CD4-positive, alpha-beta T cell (primary cell): ENCODE measurements around the gene PRPF31. TPM values are rescaled to one million over a fixed set of nuclear protein-coding genes. Genes with fewer than 3 reads are reported as not detected.
A peak's percentile ranks its signal among the peaks of the same experiment; 100 is the strongest.
"Not testable (repeated sequence)": the region's sequence is repeated elsewhere in the genome, so short reads cannot be mapped to it uniquely, and the experiment has no call there.

Source experiments
- ATAC-seq: fragments of 200-7000 bp; cut with Tn5 transposase; one replicate; pipeline ENCODE4 v1.10.0; 2022; ENCODE audit warnings: mild to moderate bottlenecking; ENCODE audit not compliant: poor library complexity
- CTCF ChIA-PET: fragments of 350-600 bp; sonication (Branson Sonifier 250); formaldehyde crosslinking; loops from one replicate; lab custom pipeline; 2021; ENCODE audit warnings: antibody characterized with exemption, inconsistent platforms; lab: Charles Lee
- POLR2A ChIA-PET: fragments of 350-600 bp; sonication (Branson Sonifier 250); formaldehyde crosslinking; loops from one replicate; lab custom pipeline; 2021; ENCODE audit warnings: antibody characterized with exemption, inconsistent platforms; lab: Charles Lee
- DNase-seq, 14 experiments: peaks; one replicate each; pipeline ENCODE4 v3.0.0-alpha.2; 2013 to 2020; ENCODE audit warnings: mixed read lengths in 2 of 14
- H3K27ac ChIP-seq, 2 donors: one replicate each; pipeline versions ENCODE4 v1.5.1 to v1.7.0; 2013; ENCODE audit warnings: low read length in 2 of 2, low read depth in 1 of 2, mild to moderate bottlenecking in 1 of 2
- H3K27me3 ChIP-seq, 2 experiments: 1 replicate in 1 of 2; 2 replicates in 1 of 2; pipeline versions ENCODE4 v1.6.1 to v1.7.0; 2013; ENCODE audit warnings: low read length in 2 of 2, control low read depth in 1 of 2, mild to moderate bottlenecking in 1 of 2, moderate library complexity in 1 of 2; ENCODE audit not compliant: insufficient read depth in 2 of 2, control insufficient read depth in 1 of 2
- H3K36me3 ChIP-seq: one replicate; pipeline ENCODE4 v1.6.1; 2013; ENCODE audit warnings: low read length, control low read depth; ENCODE audit not compliant: insufficient read depth
- H3K4me1 ChIP-seq: one replicate; pipeline ENCODE4 v1.6.1; 2013; ENCODE audit warnings: low read length, control low read depth; ENCODE audit not compliant: insufficient read depth
- H3K4me3 ChIP-seq: one replicate; pipeline ENCODE4 v1.5.1; 2013; ENCODE audit warnings: mild to moderate bottlenecking, low read length, moderate library complexity
- H3K9me3 ChIP-seq, 2 experiments: 1 replicate in 1 of 2; 2 replicates in 1 of 2; pipeline versions ENCODE4 v1.6.1 to v1.7.0; 2013; ENCODE audit warnings: low read length in 2 of 2, mild to moderate bottlenecking in 2 of 2, control low read depth in 1 of 2, moderate library complexity in 1 of 2; ENCODE audit not compliant: control insufficient read depth in 1 of 2, insufficient read depth in 1 of 2
- H3K27ac Mint-ChIP-seq: one replicate; pipeline ENCODE4 v1.8.0; 2020; ENCODE audit warnings: mixed read lengths
- H3K27me3 Mint-ChIP-seq: one replicate; pipeline ENCODE4 v1.8.0; 2021; ENCODE audit warnings: mixed read lengths
- H3K36me3 Mint-ChIP-seq: one replicate; pipeline ENCODE4 v1.8.0; 2021; ENCODE audit warnings: low read depth, mixed read lengths
- H3K4me1 Mint-ChIP-seq: one replicate; pipeline ENCODE4 v1.8.0; 2021; ENCODE audit warnings: low read depth, mixed read lengths
- H3K4me3 Mint-ChIP-seq: one replicate; pipeline ENCODE4 v1.8.0; 2020; ENCODE audit warnings: mild to moderate bottlenecking, mixed read lengths
- H3K9me3 Mint-ChIP-seq: one replicate; pipeline ENCODE4 v1.8.0; 2020; ENCODE audit warnings: mixed read lengths
- intact Hi-C, 2 experiments: fragments of 100-400 bp; cut with DNase I in 1 of 2; cut with micrococcal nuclease in 1 of 2; formaldehyde crosslinking; loops; one replicate each; pipeline versions ENCODE4 v1.15.1 to v1.9.0; 2023 to 2025; cut with DNase I, micrococcal nuclease
- total RNA-seq, 174 experiments: library from RNA in 2 of 174; stranded (reverse) in 2 of 174; gene quantifications; one replicate each; pipeline ENCODE4 v1.2.3 and lab custom pipeline; 2021 to 2026
- TF ChIP-seq, protein P1 (sequence below): fragments of 200-600 bp; IDR thresholded peaks from one replicate; pipeline ENCODE4 v1.8.0; 2022; ENCODE audit warnings: antibody characterized with exemption, mild to moderate bottlenecking

PRPF31 gene
- total RNA-seq, 2 experiments from 2014 or later: 52.9 to 55.9 TPM

DNA sequence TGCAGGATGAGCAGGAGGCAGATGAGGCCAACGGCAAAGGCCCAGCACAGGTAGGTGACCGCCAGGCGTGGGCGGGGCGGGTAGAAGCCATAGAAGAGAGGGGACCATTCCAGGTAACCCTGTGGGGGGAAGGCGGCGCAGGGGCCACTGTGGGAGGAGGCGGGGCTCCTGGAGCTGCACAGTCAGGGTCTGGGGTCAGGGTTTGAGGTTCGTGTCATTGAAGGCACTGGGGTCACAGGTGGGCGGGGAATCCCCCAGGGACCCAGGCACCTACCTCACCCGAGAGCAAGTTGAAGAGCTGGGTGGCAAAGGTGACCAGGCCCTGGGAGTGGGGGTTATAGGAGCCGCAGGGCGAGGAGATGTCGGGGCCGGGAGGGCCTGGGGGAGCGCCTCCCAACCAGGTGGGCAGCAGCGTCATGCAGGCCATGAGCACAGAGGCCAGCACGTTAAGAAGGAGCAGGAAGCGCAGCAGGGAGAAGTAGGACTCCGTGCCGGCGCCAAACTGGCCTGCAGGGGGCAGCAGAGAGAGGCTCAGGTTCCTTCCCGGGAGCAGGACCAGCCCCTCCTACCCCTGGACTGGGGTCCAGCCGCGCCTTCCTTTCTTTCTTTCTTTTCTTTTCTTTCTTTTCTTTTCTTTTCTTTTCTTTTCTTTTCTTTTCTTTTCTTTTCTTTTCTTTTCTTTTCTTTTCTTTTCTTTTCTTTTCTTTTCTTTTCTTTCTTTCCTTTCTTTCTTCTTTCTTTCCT, 52.8 kb downstream of the PRPF31 start:
- H3K9me3 ChIP-seq: peaks cover 0 to 5% of the 10 kb centered on the region in 2 experiments
- H3K27ac ChIP-seq: no peak overlapping the region
- H3K36me3 ChIP-seq: no peaks in the 10 kb centered on the region
- H3K27ac Mint-ChIP-seq: no peak overlapping the region
- ChIA-PET CTCF (interaction anchor here (0.6 to 2.0 kb wide), 13 partner anchors 8 to 302 kb away, joined by 3 to 20 read pairs (median 4); partner anchors contain the start of genes CNOT3, LENG1, MBOAT7 and PRPF31), POLR2A (interaction anchor here (0.7 to 1.3 kb wide), 4 partner anchors 9 to 280 kb away, joined by 3 to 7 read pairs (median 4); partner anchors contain the start of genes CNOT3, LENG1, LENG8 and MBOAT7)
- H3K4me1 ChIP-seq: peaks cover 34% of the 10 kb centered on the region
- no peak overlapping the region for H3K4me3 Mint-ChIP-seq
- H3K27me3 ChIP-seq: no peaks in the 10 kb centered on the region
- peak; percentile 83 for ATAC-seq
- H3K36me3 Mint-ChIP-seq: no peaks in the 10 kb centered on the region
- H3K4me1 Mint-ChIP-seq: peaks cover 12% of the 10 kb centered on the region
- TF ChIP-seq, protein P1, sequence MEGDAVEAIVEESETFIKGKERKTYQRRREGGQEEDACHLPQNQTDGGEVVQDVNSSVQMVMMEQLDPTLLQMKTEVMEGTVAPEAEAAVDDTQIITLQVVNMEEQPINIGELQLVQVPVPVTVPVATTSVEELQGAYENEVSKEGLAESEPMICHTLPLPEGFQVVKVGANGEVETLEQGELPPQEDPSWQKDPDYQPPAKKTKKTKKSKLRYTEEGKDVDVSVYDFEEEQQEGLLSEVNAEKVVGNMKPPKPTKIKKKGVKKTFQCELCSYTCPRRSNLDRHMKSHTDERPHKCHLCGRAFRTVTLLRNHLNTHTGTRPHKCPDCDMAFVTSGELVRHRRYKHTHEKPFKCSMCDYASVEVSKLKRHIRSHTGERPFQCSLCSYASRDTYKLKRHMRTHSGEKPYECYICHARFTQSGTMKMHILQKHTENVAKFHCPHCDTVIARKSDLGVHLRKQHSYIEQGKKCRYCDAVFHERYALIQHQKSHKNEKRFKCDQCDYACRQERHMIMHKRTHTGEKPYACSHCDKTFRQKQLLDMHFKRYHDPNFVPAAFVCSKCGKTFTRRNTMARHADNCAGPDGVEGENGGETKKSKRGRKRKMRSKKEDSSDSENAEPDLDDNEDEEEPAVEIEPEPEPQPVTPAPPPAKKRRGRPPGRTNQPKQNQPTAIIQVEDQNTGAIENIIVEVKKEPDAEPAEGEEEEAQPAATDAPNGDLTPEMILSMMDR: peak; percentile 80
- H3K27me3 Mint-ChIP-seq: no peaks in the 10 kb centered on the region
- H3K9me3 Mint-ChIP-seq: no peaks in the 10 kb centered on the region
- peak; percentile 79 to 97 (median 90) for DNase-seq
- intact Hi-C loops: loop anchor here (1.0 to 2.0 kb wide), 4 partner anchors 20 to 224 kb away; partner anchors contain the start of gene MBOAT7 (in 1 of the 2)
- H3K4me3 ChIP-seq: no peak overlapping the region

DNA sequence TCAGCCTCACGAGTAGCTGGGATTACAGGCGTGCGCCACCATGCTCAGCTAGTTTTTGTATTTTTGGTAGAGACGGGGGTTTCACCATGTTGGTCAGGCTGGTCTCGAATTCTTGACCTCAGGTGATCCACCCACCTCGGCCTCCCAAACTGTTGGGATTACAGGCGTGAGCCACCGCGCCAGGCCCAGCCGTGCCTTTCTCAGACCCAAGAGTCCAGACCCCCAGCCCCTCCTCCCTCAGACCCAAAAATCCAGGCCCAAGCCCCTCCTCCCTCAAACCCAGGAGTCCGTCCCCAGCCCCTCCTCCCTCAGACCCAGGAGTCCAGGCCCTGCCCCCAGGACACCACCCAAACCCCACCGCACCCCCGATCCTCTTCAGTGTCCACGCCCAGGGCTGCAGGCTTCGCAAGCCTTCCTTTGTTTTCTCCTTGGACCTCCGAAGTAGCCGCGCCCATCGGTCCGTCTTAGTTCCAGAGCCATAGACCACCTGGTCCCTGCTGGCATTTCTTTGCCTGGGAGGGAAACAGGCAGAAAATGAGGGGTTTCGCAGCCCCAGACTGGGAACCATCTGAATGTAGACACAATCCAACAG, 53.7 kb downstream of the PRPF31 start:
- Mint-ChIP-seq H3K4me1 (peaks cover 10% of the 10 kb centered on the region), H3K9me3 (no peaks in the 10 kb centered on the region), H3K36me3 (no peaks in the 10 kb centered on the region), H3K27me3 (no peaks in the 10 kb centered on the region), H3K4me3 (no peak overlapping the region), H3K27ac (no peak overlapping the region)
- intact Hi-C loops: loop anchor here in 1 of 2 experiments (2.0 kb wide), 2 partner anchors 20 to 224 kb away; partner anchors contain the start of gene MBOAT7
- TF ChIP-seq, protein P1: no peak
- H3K4me3 ChIP-seq: no peak overlapping the region
- no peaks in the 10 kb centered on the region for H3K27me3 ChIP-seq
- no peak for DNase-seq
- POLR2A ChIA-PET: interaction anchor here (0.8 to 1.3 kb wide), 3 partner anchors 10 to 32 kb away, joined by 4 to 7 read pairs (median 5); partner anchors contain the start of genes CNOT3, LENG1, MBOAT7 and TSEN34
- H3K9me3 ChIP-seq: peaks cover 0 to 5% of the 10 kb centered on the region in 2 experiments
- H3K36me3 ChIP-seq: no peaks in the 10 kb centered on the region
- no peak overlapping the region for H3K27ac ChIP-seq
- CTCF ChIA-PET: interaction anchor here (0.6 to 2.0 kb wide), 13 partner anchors 9 to 303 kb away, joined by 3 to 20 read pairs (median 4); partner anchors contain the start of genes CNOT3, LENG1, MBOAT7 and PRPF31
- H3K4me1 ChIP-seq: peaks cover 30% of the 10 kb centered on the region
- no peak for ATAC-seq

DNA sequence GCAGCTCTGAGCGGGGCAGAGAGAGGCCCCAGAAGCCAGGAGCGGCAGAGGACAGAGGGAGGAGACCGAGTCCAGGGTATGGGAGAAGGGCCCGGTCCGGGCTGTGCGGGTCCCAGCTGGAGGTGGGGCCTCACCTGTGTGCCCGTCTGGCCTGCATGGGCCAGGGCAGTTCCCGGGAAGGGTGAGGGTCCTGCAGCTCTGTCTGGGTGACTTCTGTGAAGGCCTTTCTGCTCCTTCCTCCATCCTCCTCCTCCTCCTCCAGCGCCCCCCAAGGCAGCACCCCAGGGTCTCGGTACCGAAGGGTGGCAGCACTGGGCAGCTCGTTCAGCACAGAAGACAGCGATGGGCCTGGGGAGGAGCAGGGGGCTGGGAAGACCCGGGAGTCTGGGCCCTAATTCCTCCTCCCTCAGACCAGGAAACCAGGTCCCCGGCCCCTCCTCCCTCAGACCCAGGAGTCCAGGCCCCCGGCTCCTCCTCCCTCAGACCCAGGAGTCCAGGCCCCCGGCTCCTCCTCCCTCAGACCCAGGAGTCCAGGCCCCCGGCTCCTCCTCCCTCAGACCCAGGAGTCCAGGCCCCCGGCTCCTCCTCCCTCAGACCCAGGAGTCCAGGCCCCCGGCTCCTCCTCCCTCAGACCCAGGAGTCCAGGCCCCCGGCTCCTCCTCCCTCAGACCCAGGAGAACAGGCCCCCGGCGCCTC, 56.3 kb downstream of the PRPF31 start:
- H3K4me1 Mint-ChIP-seq, H3K4me3 ChIP-seq, ATAC-seq, POLR2A ChIA-PET, H3K36me3 ChIP-seq, H3K4me3 Mint-ChIP-seq, H3K27me3 Mint-ChIP-seq, H3K36me3 Mint-ChIP-seq, H3K9me3 Mint-ChIP-seq, intact Hi-C loops, CTCF ChIA-PET, H3K9me3 ChIP-seq, H3K27me3 ChIP-seq, H3K27ac ChIP-seq, H3K27ac Mint-ChIP-seq: not testable (repeated sequence)
- DNase-seq: peak in 1 of 14 experiments; percentile 6
- H3K4me1 ChIP-seq: peaks cover 19% of the 10 kb centered on the region
